Stomach (tissue), 4 donors: ENCODE measurements around the gene F2R.

Source experiments
- EP300 ChIP-seq: sonication (generic); formaldehyde crosslinking; IDR thresholded peaks from one replicate; pipeline ENCODE4 v1.6.1; 2017; ENCODE audit warnings: antibody characterized with exemption
- POLR2A ChIP-seq, 4 donors: fragments of 450-650 bp; IDR thresholded peaks; one replicate each; pipeline ENCODE4 v1.6.1; 2016; ENCODE audit warnings: antibody characterized with exemption in 4 of 4, control low read depth in 2 of 4, mild to moderate bottlenecking in 1 of 4, moderate library complexity in 1 of 4
- POLR2AphosphoS5 ChIP-seq, 3 donors: sonication (generic); formaldehyde crosslinking; IDR thresholded peaks; one replicate each; pipeline ENCODE4 v1.6.1; 2016; ENCODE audit warnings: antibody characterized with exemption in 3 of 3
- TF ChIP-seq, protein P1 (sequence below), 7 experiments: fragments of 450-650 bp in 4 of 7; fragments of 200-600 bp in 3 of 7; sonication (generic) in 3 of 7; IDR thresholded peaks; one replicate each; pipeline ENCODE4 v1.5.1; 2016 to 2019; ENCODE audit warnings: antibody characterized with exemption in 7 of 7, control low read depth in 2 of 7, mild to moderate bottlenecking in 1 of 7

DNA sequence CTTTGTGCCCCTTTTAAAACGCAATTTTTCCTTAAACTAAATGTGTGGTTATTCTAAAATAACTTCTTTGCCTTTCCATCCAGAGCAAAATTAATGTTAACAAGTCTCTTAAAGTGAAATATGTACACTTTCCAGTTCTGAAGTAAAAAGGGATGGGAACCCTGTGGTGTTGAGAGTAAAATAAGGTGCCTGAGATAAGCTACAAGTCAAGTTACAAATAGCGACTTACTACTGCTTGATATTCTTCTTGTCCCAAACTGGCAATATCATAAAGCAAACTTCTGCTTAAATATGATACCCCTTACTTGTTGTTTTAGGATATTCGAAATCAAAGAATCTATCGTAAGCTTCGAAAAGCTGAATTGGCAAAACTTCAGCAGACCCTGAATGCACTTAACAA is 18.3 kb upstream of the F2R start:
- TF ChIP-seq, protein P1, sequence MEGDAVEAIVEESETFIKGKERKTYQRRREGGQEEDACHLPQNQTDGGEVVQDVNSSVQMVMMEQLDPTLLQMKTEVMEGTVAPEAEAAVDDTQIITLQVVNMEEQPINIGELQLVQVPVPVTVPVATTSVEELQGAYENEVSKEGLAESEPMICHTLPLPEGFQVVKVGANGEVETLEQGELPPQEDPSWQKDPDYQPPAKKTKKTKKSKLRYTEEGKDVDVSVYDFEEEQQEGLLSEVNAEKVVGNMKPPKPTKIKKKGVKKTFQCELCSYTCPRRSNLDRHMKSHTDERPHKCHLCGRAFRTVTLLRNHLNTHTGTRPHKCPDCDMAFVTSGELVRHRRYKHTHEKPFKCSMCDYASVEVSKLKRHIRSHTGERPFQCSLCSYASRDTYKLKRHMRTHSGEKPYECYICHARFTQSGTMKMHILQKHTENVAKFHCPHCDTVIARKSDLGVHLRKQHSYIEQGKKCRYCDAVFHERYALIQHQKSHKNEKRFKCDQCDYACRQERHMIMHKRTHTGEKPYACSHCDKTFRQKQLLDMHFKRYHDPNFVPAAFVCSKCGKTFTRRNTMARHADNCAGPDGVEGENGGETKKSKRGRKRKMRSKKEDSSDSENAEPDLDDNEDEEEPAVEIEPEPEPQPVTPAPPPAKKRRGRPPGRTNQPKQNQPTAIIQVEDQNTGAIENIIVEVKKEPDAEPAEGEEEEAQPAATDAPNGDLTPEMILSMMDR (IDR thresholded peaks at IDR 0.05): no peak
- no peak for TF ChIP-seq POLR2A (IDR thresholded peaks at IDR 0.05)
- no peak for TF ChIP-seq EP300
- no peak for TF ChIP-seq POLR2AphosphoS5 (IDR thresholded peaks at IDR 0.05)
